Upper lobe of left lung (tissue), 4 donors: ENCODE data around the gene ATG5.

Experiments
- CTCF ChIP-seq, 6 experiments: fragments of 450-650 bp in 4 of 6; fragments of 200-600 bp in 2 of 6; sonication (generic) in 2 of 6; IDR thresholded peaks; one replicate each; pipeline ENCODE4 v1.5.1; 2016 to 2019; ENCODE audit warnings: antibody characterized with exemption in 6 of 6
- POLR2AphosphoS5 ChIP-seq, 2 donors: sonication (generic); formaldehyde crosslinking; IDR thresholded peaks; one replicate each; pipeline ENCODE4 v1.5.1; 2017; ENCODE audit warnings: antibody characterized with exemption in 2 of 2

GRCh38 chr6:106257195-106257594 is 68.4 kb downstream of the ATG5 start:
- TF ChIP-seq POLR2AphosphoS5 (IDR thresholded peaks at IDR 0.05) (no peak), CTCF (IDR thresholded peaks at IDR 0.05) (no peak)
